K562 (cell line): ENCODE measurements around the gene TASP1. TPM values are rescaled to one million over a fixed set of nuclear protein-coding genes. Genes with fewer than 3 reads are reported as not detected.

Experiments used
- AFF1 ChIP-seq, 2 experiments: fragments of 450-650 bp; IDR thresholded peaks; 2 replicates each; pipeline ENCODE4 v1.6.1; 2018; ENCODE audit warnings: mild to moderate bottlenecking in 2 of 2, low read depth in 1 of 2; ENCODE audit not compliant: partially characterized antibody in 2 of 2
- CEBPB ChIP-seq: fragments of 450-650 bp; IDR thresholded peaks from 2 replicates; pipeline ENCODE4 v1.6.1; 2016; ENCODE audit warnings: missing genetic modification characterization, missing compliant biosample characterization
- NFXL1 ChIP-seq: fragments of 450-650 bp; formaldehyde crosslinking; IDR thresholded peaks from 2 replicates; pipeline ENCODE4 v1.4.0; 2021; ENCODE audit warnings: mild to moderate bottlenecking
- ZBTB9 ChIP-seq: fragments of 450-650 bp; formaldehyde crosslinking; IDR thresholded peaks from 2 replicates; pipeline ENCODE4 v1.4.0; 2020; ENCODE audit warnings: mild to moderate bottlenecking, moderate library complexity
- ZNF583 ChIP-seq: fragments of 250-450 bp; sonication (Bioruptor Pico); IDR thresholded peaks from 2 replicates; pipeline ENCODE4 v1.4.0; 2020
- polyA plus RNA-seq, 8 experiments: library from polyadenylated mRNA; depleted of rRNA in 4 of 8; stranded (reverse) in 5 of 8; unstranded in 3 of 8; fragments of >200 nt; fragmentation: Nextera tagmentation in 2 of 8; fragmentation: Illumina TruSeq in 1 of 8; extraction: Ambion mirVana in 2 of 8; extraction: Trizol in 1 of 8; gene quantifications; 2 replicates each; pipeline versions ENCODE4 v1.2.1 to v1.2.3, GENCODE V29; 2011 to 2014; ENCODE audit warnings: inconsistent platforms in 1 of 8, missing spikeins in 1 of 8
- total RNA-seq, 7 experiments: library from RNA; depleted of rRNA in 6 of 7; stranded (reverse); fragments of >200 nt in 6 of 7; fragmentation: Illumina TruSeq in 2 of 7; extraction: Trizol in 2 of 7; gene quantifications; 2 replicates each; pipeline versions ENCODE4 v1.2.1 to v1.2.3, GENCODE V29; 2011 to 2021; ENCODE audit warnings: low replicate concordance in 1 of 7

The TASP1 gene
- total and polyA plus RNA-seq, 9 of the 15 experiments (the other 6 are each of a cell fraction or from before 2014, with no cell fraction given) = 3.7 to 10.6 (median 6.4) TPM

- TF ChIP-seq AFF1 (IDR thresholded peaks at IDR 0.05; ENCODE audit: low read depth in 1 of 2, partially characterized antibody in 2 of 2) (no peak), ZNF583 (CRISPR knock-in tag) (no peak), NFXL1 (CRISPR knock-in tag) (no peak), ZBTB9 (no peak), CEBPB (tag) (no peak)
These were observed 186.1 kb downstream of the TASP1 start (continued) for GRCh38 chr20:13452470-13453124.
